Putamen (tissue), 1 donor: ENCODE results near the gene EXOC6.

Source experiments
- DNase-seq: peaks from one replicate; pipeline ENCODE4 v3.0.0-alpha.2; 2016; ENCODE audit warnings: low spot score

Gene EXOC6

GRCh38 chr10:92848441-92849233, at the start of gene EXOC6:
EXOC6 (plus strand) TSS chr10:92848520; CDS start chr10:92848534, 14 bp downstream.
- DNase-seq = peak; percentile 81

GRCh38 chr10:92799568-92799967, 48.8 kb upstream of the EXOC6 start:
- no peak for DNase-seq

GRCh38 chr10:92800134-92800733, 48.1 kb upstream of the EXOC6 start:
- no peak for DNase-seq

GRCh38 chr10:92801978-92802872, 46.1 kb upstream of the EXOC6 start:
- DNase-seq = no peak

- DNase-seq = no peak
Observed at GRCh38 chr10:92809840-92810239, 38.5 kb upstream of the EXOC6 start.

GRCh38 chr10:92810934-92811532, 37.3 kb upstream of the EXOC6 start:
- no peak for DNase-seq

GRCh38 chr10:92811986-92812385, 36.3 kb upstream of the EXOC6 start:
- DNase-seq = no peak

GRCh38 chr10:92813979-92814378, 34.3 kb upstream of the EXOC6 start:
- no peak for DNase-seq

- DNase-seq = no peak
Observed at GRCh38 chr10:92814790-92815189, 33.5 kb upstream of the EXOC6 start.

- DNase-seq = no peak
Observed at GRCh38 chr10:92816091-92816531, 32.2 kb upstream of the EXOC6 start.

- no peak for DNase-seq
Observed at GRCh38 chr10:92822060-92822634, 26.2 kb upstream of the EXOC6 start.

- no peak for DNase-seq
Observed at GRCh38 chr10:92822964-92823363, 25.4 kb upstream of the EXOC6 start.

- DNase-seq = no peak
Observed at GRCh38 chr10:92826061-92826460, 22.3 kb upstream of the EXOC6 start.

GRCh38 chr10:92826504-92826903, 21.8 kb upstream of the EXOC6 start:
- DNase-seq = no peak

GRCh38 chr10:92829042-92829785, 19.1 kb upstream of the EXOC6 start:
- DNase-seq = no peak

- no peak for DNase-seq
Observed at GRCh38 chr10:92829786-92830377, 18.4 kb upstream of the EXOC6 start.

- DNase-seq = no peak
Observed at GRCh38 chr10:92830478-92831389, 17.6 kb upstream of the EXOC6 start.

GRCh38 chr10:92832121-92832520, 16.2 kb upstream of the EXOC6 start:
- no peak for DNase-seq

GRCh38 chr10:92832998-92833650, 15.2 kb upstream of the EXOC6 start:
- no peak for DNase-seq
